HCT116 (cell line): ENCODE measurements around the gene GMPPB. TPM values are rescaled to one million over a fixed set of nuclear protein-coding genes. Genes with fewer than 3 reads are reported as not detected.
"Not testable (repeated sequence)": the region's sequence is repeated elsewhere in the genome, so short reads cannot be mapped to it uniquely, and the experiment has no call there.

Source experiments
- ATAC-seq: fragments of 200-7000 bp; cut with Tn5 transposase; 2 replicates; pipeline ENCODE4 v1.9.1; 2020; ENCODE audit warnings: mild to moderate bottlenecking, moderate library complexity
- BruUV-seq: library from RNA; stranded (reverse); fragments of 400-500 nt; replicated peaks from 2 replicates; lab custom pipeline; 2021; lab: Mats Ljungman, UMichigan
- CTCF ChIA-PET: fragments of 300-600 bp; sonication (Branson Sonifier 250); formaldehyde crosslinking; loops from one replicate; lab custom pipeline; 2021; ENCODE audit warnings: antibody characterized with exemption; lab: Charles Lee
- POLR2A ChIA-PET: fragments of 300-600, 350-600 bp; sonication (Branson Sonifier 250); formaldehyde crosslinking; loops from one replicate; lab custom pipeline; 2021; ENCODE audit warnings: antibody characterized with exemption; lab: Charles Lee
- RAD21 ChIA-PET, 2 experiments: fragments of 300-600 bp; sonication (Branson Sonifier 250); formaldehyde crosslinking; loops; one replicate each; lab custom pipeline; 2023; ENCODE audit warnings: low total read pairs in 2 of 2; ENCODE audit not compliant: uncharacterized antibody in 2 of 2, unreplicated experiment in 2 of 2, low non-redundant PET in 1 of 2; lab: Charles Lee
- DNase-seq: peaks from one replicate; pipeline ENCODE4 v3.0.0-alpha.2; 2010; ENCODE audit warnings: low read depth, low spot score
- H2AFZ ChIP-seq: fragments of 200-600 bp; shearing (Covaris generic), sonication (generic); 2 replicates; pipeline ENCODE4 v1.6.1; 2017; ENCODE audit warnings: low read depth, mixed run types, mixed read lengths, antibody characterized with exemption, low read length; ENCODE audit not compliant: poor library complexity, severe bottlenecking
- H3K27ac ChIP-seq: 2 replicates; pipeline ENCODE4 v1.5.1; 2012; ENCODE audit warnings: low read depth, low read length
- H3K27me3 ChIP-seq: fragments of 200-600 bp; sonication (generic); 2 replicates; pipeline ENCODE4 v1.6.1; 2016; ENCODE audit warnings: mixed run types, low read length, mixed read lengths; ENCODE audit not compliant: insufficient read depth
- H3K36me3 ChIP-seq, 2 experiments: fragments of 200-500 bp in 1 of 2; fragments of 200-600 bp in 1 of 2; sonication (Bioruptor generic) in 1 of 2; sonication (generic) in 1 of 2; 2 replicates each; pipeline versions ENCODE4 v1.5.1 to v1.6.1; 2014 to 2016; ENCODE audit warnings: low read length in 2 of 2, inconsistent platforms in 1 of 2, mixed read lengths in 1 of 2, mixed run types in 1 of 2; ENCODE audit not compliant: insufficient read depth in 2 of 2, control insufficient read depth in 1 of 2
- H3K4me1 ChIP-seq, 2 experiments: fragments of 200-600 bp in 1 of 2; sonication (generic) in 1 of 2; 2 replicates each; pipeline versions ENCODE4 v1.5.1 to v1.6.1; 2012 to 2017; ENCODE audit warnings: low read length in 2 of 2, inconsistent platforms in 1 of 2, mild to moderate bottlenecking in 1 of 2, mixed read lengths in 1 of 2, mixed run types in 1 of 2, moderate library complexity in 1 of 2; ENCODE audit not compliant: insufficient read depth in 2 of 2, control insufficient read depth in 1 of 2
- H3K4me2 ChIP-seq: fragments of 200-600 bp; sonication (generic); 2 replicates; pipeline ENCODE4 v1.6.1; 2017; ENCODE audit warnings: mixed run types, low read length, mixed read lengths
- H3K4me3 ChIP-seq, 2 experiments: fragments of 200-600 bp in 1 of 2; sonication (generic) in 1 of 2; replicated peaks in 1 of 2; 2 replicates each; pipeline ENCODE4 v1.5.1; 2011 to 2016; ENCODE audit warnings: low read length in 2 of 2, control low read depth in 1 of 2, low read depth in 1 of 2, mild to moderate bottlenecking in 1 of 2, mixed read lengths in 1 of 2, mixed run types in 1 of 2
- H3K79me2 ChIP-seq: fragments of 200-600 bp; sonication (generic); 2 replicates; pipeline ENCODE4 v1.6.1; 2017; ENCODE audit warnings: mild to moderate bottlenecking, mixed run types, low read length, moderate library complexity, mixed read lengths; ENCODE audit not compliant: insufficient read depth
- H3K9ac ChIP-seq: fragments of 200-600 bp; sonication (generic); 2 replicates; pipeline ENCODE4 v1.6.1; 2016; ENCODE audit warnings: low read length, mixed read lengths
- H3K9me2 ChIP-seq: fragments of 200-600 bp; sonication (generic), shearing (Covaris generic); 2 replicates; pipeline ENCODE4 v1.6.1; 2017; ENCODE audit warnings: mixed run types, mild to moderate bottlenecking, moderate library complexity; ENCODE audit not compliant: insufficient read depth
- H3K9me3 ChIP-seq, 2 experiments: fragments of 200-500 bp in 1 of 2; fragments of 200-600 bp in 1 of 2; sonication (Bioruptor generic) in 1 of 2; sonication (generic) in 1 of 2; 2 replicates each; pipeline ENCODE4 v1.6.1; 2014 to 2017; ENCODE audit warnings: low read length in 2 of 2, mixed read lengths in 2 of 2, inconsistent platforms in 1 of 2, low read depth in 1 of 2, mild to moderate bottlenecking in 1 of 2, mixed run types in 1 of 2, moderate library complexity in 1 of 2; ENCODE audit not compliant: control insufficient read depth in 1 of 2, insufficient read depth in 1 of 2
- H4K20me1 ChIP-seq: fragments of 200-600 bp; sonication (generic), shearing (Covaris generic); 2 replicates; pipeline ENCODE4 v1.6.1; 2017; ENCODE audit warnings: mixed run types, mild to moderate bottlenecking, moderate library complexity; ENCODE audit not compliant: insufficient read depth
- CBX3 ChIP-seq: IDR thresholded peaks from 2 replicates; pipeline ENCODE4 v1.6.1; 2012; ENCODE audit warnings: low read depth
- CEBPB ChIP-seq: IDR thresholded peaks from 2 replicates; pipeline ENCODE4 v1.6.1; 2012; ENCODE audit warnings: low read depth
- ELF1 ChIP-seq: IDR thresholded peaks from 2 replicates; pipeline ENCODE4 v1.6.1; 2012; ENCODE audit warnings: low read depth, borderline replicate concordance
- EZH2 ChIP-seq: fragments of 200-600 bp; sonication (generic); IDR thresholded peaks from 2 replicates; pipeline ENCODE4 v1.6.1; 2017; ENCODE audit warnings: antibody characterized with exemption, mixed run types
- EZH2phosphoT487 ChIP-seq: fragments of 200-600 bp; IDR thresholded peaks from 2 replicates; pipeline ENCODE4 v1.6.1; 2018; ENCODE audit warnings: antibody characterized with exemption, borderline replicate concordance
- FOSL1 ChIP-seq: IDR thresholded peaks from 2 replicates; pipeline ENCODE4 v1.6.1; 2012; ENCODE audit warnings: low read depth
- JUND ChIP-seq: IDR thresholded peaks from 2 replicates; pipeline ENCODE4 v1.6.1; 2012
- POLR2A ChIP-seq: IDR thresholded peaks from 2 replicates; pipeline ENCODE4 v1.7.0; 2011; ENCODE audit warnings: borderline replicate concordance; ENCODE audit not compliant: insufficient read depth, insufficient read length; ENCODE audit errors: extremely low read depth
- SP1 ChIP-seq: IDR thresholded peaks from 2 replicates; pipeline ENCODE4 v1.6.1; 2012; ENCODE audit warnings: low read depth
- SRF ChIP-seq: IDR thresholded peaks from 2 replicates; pipeline ENCODE4 v1.6.1; 2012; ENCODE audit warnings: low read depth
- YY1 ChIP-seq: IDR thresholded peaks from 2 replicates; pipeline ENCODE4 v1.6.1; 2011; ENCODE audit warnings: low read length, low read depth, moderate library complexity, mild to moderate bottlenecking; ENCODE audit not compliant: insufficient replicate concordance; ENCODE audit errors: extremely low read depth
- ZFX ChIP-seq: fragments of 450-650 bp; IDR thresholded peaks from 2 replicates; pipeline ENCODE4 v1.6.1; 2017
- ZNF274 ChIP-seq: fragments of 200-500 bp; sonication (Bioruptor generic); IDR thresholded peaks from 2 replicates; pipeline ENCODE4 v1.6.1; 2014; ENCODE audit warnings: mild to moderate bottlenecking, low read depth, low read length, inconsistent platforms
- intact Hi-C: fragments of 100-400 bp; cut with micrococcal nuclease; formaldehyde crosslinking; loops from 2 replicates; pipeline ENCODE4 v1.10.0; 2022
- total RNA-seq: library from RNA; stranded (reverse); gene quantifications from one replicate; pipeline ENCODE4 v1.2.1, GENCODE V29; 2021; ENCODE audit not compliant: unreplicated experiment
- TF ChIP-seq, protein P1 (sequence below): IDR thresholded peaks from 2 replicates; pipeline ENCODE4 v1.6.1; 2012
- TF ChIP-seq, protein P2 (sequence below), 3 experiments: fragments of 200-600 bp in 1 of 3; sonication (generic) in 1 of 3; IDR thresholded peaks in 2 of 3; conservative IDR thresholded peaks in 1 of 3; 2 replicates each; pipeline ENCODE4 v1.5.1; 2012 to 2017; ENCODE audit warnings: low read depth in 2 of 3, low read length in 2 of 3, antibody characterized with exemption in 1 of 3, borderline replicate concordance in 1 of 3, control low read depth in 1 of 3, mild to moderate bottlenecking in 1 of 3, mixed read lengths in 1 of 3, mixed run types in 1 of 3, moderate library complexity in 1 of 3; ENCODE audit not compliant: insufficient read depth in 1 of 3
- TF ChIP-seq, protein P3 (sequence below): IDR thresholded peaks from 2 replicates; pipeline ENCODE4 v1.6.1; 2012; ENCODE audit warnings: low read depth

Gene GMPPB
- total RNA-seq, 1 experiment from 2014 or later, result 24.1 TPM

GRCh38 chr3:49748874-49749273 is 25.1 kb upstream of the GMPPB start:
- H3K4me2 ChIP-seq, BruUV-seq, H3K4me1 ChIP-seq, CTCF ChIA-PET, H3K36me3 ChIP-seq, H3K4me3 ChIP-seq, H3K27me3 ChIP-seq, H2AFZ ChIP-seq, H3K9ac ChIP-seq, H3K9me3 ChIP-seq, POLR2A ChIA-PET, DNase-seq, H3K27ac ChIP-seq, H3K9me2 ChIP-seq, H4K20me1 ChIP-seq, intact Hi-C loops, ATAC-seq, RAD21 ChIA-PET: not testable (repeated sequence)
- peaks cover 57% of the 10 kb centered on the region for H3K79me2 ChIP-seq

GRCh38 chr3:49747792-49748480 is 24.2 kb upstream of the GMPPB start:
- TF ChIP-seq, protein P1, sequence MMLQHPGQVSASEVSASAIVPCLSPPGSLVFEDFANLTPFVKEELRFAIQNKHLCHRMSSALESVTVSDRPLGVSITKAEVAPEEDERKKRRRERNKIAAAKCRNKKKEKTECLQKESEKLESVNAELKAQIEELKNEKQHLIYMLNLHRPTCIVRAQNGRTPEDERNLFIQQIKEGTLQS, result no peak
- no peak for TF ChIP-seq ZNF274
- no peak for TF ChIP-seq EZH2
- TF ChIP-seq CEBPB, result no peak
- TF ChIP-seq EZH2phosphoT487, result no peak
- TF ChIP-seq, protein P2, sequence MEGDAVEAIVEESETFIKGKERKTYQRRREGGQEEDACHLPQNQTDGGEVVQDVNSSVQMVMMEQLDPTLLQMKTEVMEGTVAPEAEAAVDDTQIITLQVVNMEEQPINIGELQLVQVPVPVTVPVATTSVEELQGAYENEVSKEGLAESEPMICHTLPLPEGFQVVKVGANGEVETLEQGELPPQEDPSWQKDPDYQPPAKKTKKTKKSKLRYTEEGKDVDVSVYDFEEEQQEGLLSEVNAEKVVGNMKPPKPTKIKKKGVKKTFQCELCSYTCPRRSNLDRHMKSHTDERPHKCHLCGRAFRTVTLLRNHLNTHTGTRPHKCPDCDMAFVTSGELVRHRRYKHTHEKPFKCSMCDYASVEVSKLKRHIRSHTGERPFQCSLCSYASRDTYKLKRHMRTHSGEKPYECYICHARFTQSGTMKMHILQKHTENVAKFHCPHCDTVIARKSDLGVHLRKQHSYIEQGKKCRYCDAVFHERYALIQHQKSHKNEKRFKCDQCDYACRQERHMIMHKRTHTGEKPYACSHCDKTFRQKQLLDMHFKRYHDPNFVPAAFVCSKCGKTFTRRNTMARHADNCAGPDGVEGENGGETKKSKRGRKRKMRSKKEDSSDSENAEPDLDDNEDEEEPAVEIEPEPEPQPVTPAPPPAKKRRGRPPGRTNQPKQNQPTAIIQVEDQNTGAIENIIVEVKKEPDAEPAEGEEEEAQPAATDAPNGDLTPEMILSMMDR (IDR thresholded peaks at IDR 0.05 in 2 of 3, conservative IDR thresholded peaks at IDR 0.05 in 1 of 3; ENCODE audit: borderline replicate concordance in 1 of 3, insufficient read depth in 1 of 3, low read depth in 2 of 3, low read length in 2 of 3), result no peak
- no peak for TF ChIP-seq CBX3
- TF ChIP-seq SRF, result no peak
- no peak for TF ChIP-seq FOSL1
- no peak for TF ChIP-seq ZFX
- TF ChIP-seq ELF1, result no peak
- no peak for TF ChIP-seq YY1
- no peak for TF ChIP-seq SP1
- TF ChIP-seq, protein P3, sequence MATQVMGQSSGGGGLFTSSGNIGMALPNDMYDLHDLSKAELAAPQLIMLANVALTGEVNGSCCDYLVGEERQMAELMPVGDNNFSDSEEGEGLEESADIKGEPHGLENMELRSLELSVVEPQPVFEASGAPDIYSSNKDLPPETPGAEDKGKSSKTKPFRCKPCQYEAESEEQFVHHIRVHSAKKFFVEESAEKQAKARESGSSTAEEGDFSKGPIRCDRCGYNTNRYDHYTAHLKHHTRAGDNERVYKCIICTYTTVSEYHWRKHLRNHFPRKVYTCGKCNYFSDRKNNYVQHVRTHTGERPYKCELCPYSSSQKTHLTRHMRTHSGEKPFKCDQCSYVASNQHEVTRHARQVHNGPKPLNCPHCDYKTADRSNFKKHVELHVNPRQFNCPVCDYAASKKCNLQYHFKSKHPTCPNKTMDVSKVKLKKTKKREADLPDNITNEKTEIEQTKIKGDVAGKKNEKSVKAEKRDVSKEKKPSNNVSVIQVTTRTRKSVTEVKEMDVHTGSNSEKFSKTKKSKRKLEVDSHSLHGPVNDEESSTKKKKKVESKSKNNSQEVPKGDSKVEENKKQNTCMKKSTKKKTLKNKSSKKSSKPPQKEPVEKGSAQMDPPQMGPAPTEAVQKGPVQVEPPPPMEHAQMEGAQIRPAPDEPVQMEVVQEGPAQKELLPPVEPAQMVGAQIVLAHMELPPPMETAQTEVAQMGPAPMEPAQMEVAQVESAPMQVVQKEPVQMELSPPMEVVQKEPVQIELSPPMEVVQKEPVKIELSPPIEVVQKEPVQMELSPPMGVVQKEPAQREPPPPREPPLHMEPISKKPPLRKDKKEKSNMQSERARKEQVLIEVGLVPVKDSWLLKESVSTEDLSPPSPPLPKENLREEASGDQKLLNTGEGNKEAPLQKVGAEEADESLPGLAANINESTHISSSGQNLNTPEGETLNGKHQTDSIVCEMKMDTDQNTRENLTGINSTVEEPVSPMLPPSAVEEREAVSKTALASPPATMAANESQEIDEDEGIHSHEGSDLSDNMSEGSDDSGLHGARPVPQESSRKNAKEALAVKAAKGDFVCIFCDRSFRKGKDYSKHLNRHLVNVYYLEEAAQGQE, result no peak
- no peak for TF ChIP-seq JUND
- no peak for TF ChIP-seq POLR2A
- TF ChIP-seq, all 23 proteins: peak for 0
- H3K27ac ChIP-seq, result no peak overlapping the region
- ATAC-seq (no peak), DNase-seq (no peak)
- no peaks in the 10 kb centered on the region for H3K4me1 ChIP-seq
- POLR2A ChIA-PET, result no interaction called here
- H2AFZ ChIP-seq, result no peak overlapping the region
- no TSS peak for BruUV-seq
- no peaks in the 10 kb centered on the region for H3K9me2 ChIP-seq
- H3K9ac ChIP-seq, result no peak overlapping the region
- peaks cover 0 to 6% of the 10 kb centered on the region in 2 experiments; a peak in 2 of 4 replicates for H3K36me3 ChIP-seq
- H3K4me3 ChIP-seq, result no peak overlapping the region
- no peaks in the 10 kb centered on the region for H3K9me3 ChIP-seq
- no peak overlapping the region for H3K4me2 ChIP-seq
- no peaks in the 10 kb centered on the region for H3K27me3 ChIP-seq
- H4K20me1 ChIP-seq, result no peaks in the 10 kb centered on the region
- CTCF ChIA-PET, result no interaction called here
- peaks cover 50% of the 10 kb centered on the region for H3K79me2 ChIP-seq
- RAD21 ChIA-PET, result no interaction called here
- intact Hi-C loops, result no loop called here
